HepG2 (cell line): ENCODE measurements around the gene PCBP1. TPM values are rescaled to one million over a fixed set of nuclear protein-coding genes. Genes with fewer than 3 reads are reported as not detected.
A peak's percentile ranks its signal among the peaks of the same experiment; 100 is the strongest.

Experiments used
- AHR ChIP-seq: IDR thresholded peaks from 2 replicates; pipeline ENCODE4 v1.6.1; 2018; ENCODE audit warnings: missing genetic modification reagents, missing compliant biosample characterization
- EHMT2 ChIP-seq: fragments of 200-600 bp; sonication (generic); IDR thresholded peaks from 2 replicates; pipeline ENCODE4 v1.7.0; 2017; ENCODE audit warnings: antibody characterized with exemption, low read depth, low read length, borderline replicate concordance
- HBP1 ChIP-seq: IDR thresholded peaks from 2 replicates; pipeline ENCODE4 v1.6.1; 2016; ENCODE audit warnings: low read depth, control low read depth
- NFKBIZ ChIP-seq: IDR thresholded peaks from 2 replicates; pipeline ENCODE4 v1.6.1; 2018; ENCODE audit warnings: missing genetic modification reagents, missing compliant biosample characterization
- PAWR ChIP-seq: sonication (generic); formaldehyde crosslinking; IDR thresholded peaks from 2 replicates; pipeline ENCODE4 v1.4.0; 2020; ENCODE audit warnings: missing genetic modification reagents, mild to moderate bottlenecking, borderline replicate concordance
- PAXIP1 ChIP-seq: sonication (generic); formaldehyde crosslinking; conservative IDR thresholded peaks from 2 replicates; pipeline ENCODE4 v1.4.0; 2020; ENCODE audit warnings: mild to moderate bottlenecking, missing genetic modification reagents, moderate library complexity
- SP4 ChIP-seq: sonication (generic); formaldehyde crosslinking; IDR thresholded peaks from 2 replicates; pipeline ENCODE4 v1.8.1; 2023; ENCODE audit warnings: mild to moderate bottlenecking, missing genetic modification reagents
- TCF12 ChIP-seq, 2 experiments: fragments of 450-650 bp in 1 of 2; sonication (generic) in 1 of 2; formaldehyde crosslinking in 1 of 2; IDR thresholded peaks; 2 replicates each; pipeline versions ENCODE4 v1.6.1 to v1.8.0; 2017 to 2022; ENCODE audit warnings: antibody characterized with exemption in 1 of 2, mild to moderate bottlenecking in 1 of 2, missing genetic modification reagents in 1 of 2, moderate library complexity in 1 of 2
- TGIF2 ChIP-seq: IDR thresholded peaks from 2 replicates; pipeline ENCODE4 v1.6.1; 2016; ENCODE audit warnings: control low read depth, missing compliant biosample characterization
- TRIM22 ChIP-seq: fragments of 450-650 bp; IDR thresholded peaks from 2 replicates; pipeline ENCODE4 v1.6.1; 2017
- ZFAT ChIP-seq: sonication (generic); formaldehyde crosslinking; conservative IDR thresholded peaks from 2 replicates; pipeline ENCODE4 v1.8.1; 2023; ENCODE audit warnings: missing genetic modification reagents, inconsistent platforms
- ZNF20 ChIP-seq: sonication (generic); formaldehyde crosslinking; IDR thresholded peaks from 2 replicates; pipeline ENCODE4 v1.4.0; 2020; ENCODE audit warnings: mild to moderate bottlenecking, moderate library complexity, missing genetic modification reagents
- ZNF292 ChIP-seq: sonication (generic); formaldehyde crosslinking; IDR thresholded peaks from 2 replicates; pipeline ENCODE4 v1.8.1; 2022; ENCODE audit warnings: mild to moderate bottlenecking, low read depth, missing genetic modification reagents, borderline replicate concordance
- ZNF451 ChIP-seq: sonication (generic); formaldehyde crosslinking; IDR thresholded peaks from 2 replicates; pipeline ENCODE4 v1.5.0; 2020; ENCODE audit warnings: mild to moderate bottlenecking, missing genetic modification reagents
- ZNF776 ChIP-seq: sonication (generic); formaldehyde crosslinking; IDR thresholded peaks from 2 replicates; pipeline ENCODE4 v1.4.0; 2020; ENCODE audit warnings: mild to moderate bottlenecking, missing genetic modification reagents
- ZNF792 ChIP-seq: IDR thresholded peaks from 2 replicates; pipeline ENCODE4 v1.6.1; 2016
- ZSCAN31 ChIP-seq: sonication (generic); formaldehyde crosslinking; IDR thresholded peaks from 2 replicates; pipeline ENCODE4 v1.5.0; 2020; ENCODE audit warnings: low read depth, mild to moderate bottlenecking, missing genetic modification reagents
- polyA plus RNA-seq, 8 experiments: library from polyadenylated mRNA; depleted of rRNA in 3 of 8; stranded (reverse) in 7 of 8; unstranded in 1 of 8; fragments of >200 nt; fragmentation: Illumina TruSeq in 4 of 8; extraction: Trizol in 4 of 8; gene quantifications; 2 replicates each; pipeline versions ENCODE4 v1.2.1 to v1.2.3, GENCODE V29; 2011 to 2016; ENCODE audit warnings: low read depth in 4 of 8, missing spikeins in 1 of 8, mixed read lengths in 1 of 8; ENCODE audit not compliant: insufficient read depth in 1 of 8
- total RNA-seq, 5 experiments: library from RNA; depleted of rRNA; stranded (reverse); fragments of >200 nt; fragmentation: Illumina TruSeq; extraction: Trizol; gene quantifications; 2 replicates each; pipeline ENCODE4 v1.2.3, GENCODE V29; 2016; ENCODE audit warnings: low read depth in 1 of 5
- TF ChIP-seq, protein P1 (sequence below): sonication (generic); formaldehyde crosslinking; IDR thresholded peaks from 2 replicates; pipeline ENCODE4 v1.8.1; 2023; ENCODE audit warnings: missing genetic modification reagents, inconsistent platforms, borderline replicate concordance
- TF ChIP-seq, protein P2 (sequence below): IDR thresholded peaks from 2 replicates; pipeline ENCODE4 v1.6.1; 2016; ENCODE audit warnings: missing genetic modification reagents, missing compliant biosample characterization

Gene PCBP1
- total and polyA plus RNA-seq, 2 of the 13 experiments (the other 11 are each of a cell fraction or from before 2014, with no cell fraction given), result 32.0 to 137 TPM

- TF ChIP-seq PAXIP1 (CRISPR knock-in tag) (no peak; the same call in none of the 2 replicates), HBP1 (CRISPR knock-in tag) (0 out of 2 replicates have a peak, but pooled peaks have one; percentile 10), ZNF776 (CRISPR knock-in tag) (no peak; the same call in 1 of the 2 replicates), SP4 (CRISPR knock-in tag) (no peak), ZNF451 (CRISPR knock-in tag) (no peak), TCF12 (IDR thresholded peaks at IDR 0.05) (no peak), TCF12 (CRISPR knock-in tag; IDR thresholded peaks at IDR 0.05) (peak; percentile 84), TGIF2 (CRISPR knock-in tag) (peak; percentile 31; the same call in 1 of the 2 replicates), ZSCAN31 (0 out of 2 replicates have a peak, but pooled peaks have one; percentile 22), TRIM22 (no peak), AHR (no peak; the same call in 1 of the 2 replicates), NFKBIZ (CRISPR knock-in tag) (no peak; the same call in 1 of the 2 replicates), ZNF292 (CRISPR knock-in tag) (no peak), ZNF792 (CRISPR knock-in tag) (0 out of 2 replicates have a peak, but pooled peaks have one; percentile 9), ZNF20 (CRISPR knock-in tag) (peak; percentile 39; the same call in 1 of the 2 replicates), ZFAT (CRISPR knock-in tag) (peak; percentile 79; the same call in 1 of the 2 replicates), EHMT2 (no peak), PAWR (CRISPR knock-in tag) (no peak)
- TF ChIP-seq, protein P1, sequence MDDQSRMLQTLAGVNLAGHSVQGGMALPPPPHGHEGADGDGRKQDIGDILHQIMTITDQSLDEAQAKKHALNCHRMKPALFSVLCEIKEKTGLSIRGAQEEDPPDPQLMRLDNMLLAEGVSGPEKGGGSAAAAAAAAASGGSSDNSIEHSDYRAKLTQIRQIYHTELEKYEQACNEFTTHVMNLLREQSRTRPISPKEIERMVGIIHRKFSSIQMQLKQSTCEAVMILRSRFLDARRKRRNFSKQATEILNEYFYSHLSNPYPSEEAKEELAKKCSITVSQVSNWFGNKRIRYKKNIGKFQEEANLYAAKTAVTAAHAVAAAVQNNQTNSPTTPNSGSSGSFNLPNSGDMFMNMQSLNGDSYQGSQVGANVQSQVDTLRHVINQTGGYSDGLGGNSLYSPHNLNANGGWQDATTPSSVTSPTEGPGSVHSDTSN (CRISPR knock-in tag), result no peak
- TF ChIP-seq, protein P2, sequence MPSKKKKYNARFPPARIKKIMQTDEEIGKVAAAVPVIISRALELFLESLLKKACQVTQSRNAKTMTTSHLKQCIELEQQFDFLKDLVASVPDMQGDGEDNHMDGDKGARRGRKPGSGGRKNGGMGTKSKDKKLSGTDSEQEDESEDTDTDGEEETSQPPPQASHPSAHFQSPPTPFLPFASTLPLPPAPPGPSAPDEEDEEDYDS (CRISPR knock-in tag), result peak; percentile 89
Measured at GRCh38 chr2:70086838-70087701, at the start of gene PCBP1 (continued).
